ENCODE measurements around the gene MYLK2.

Gene MYLK2

DNA sequence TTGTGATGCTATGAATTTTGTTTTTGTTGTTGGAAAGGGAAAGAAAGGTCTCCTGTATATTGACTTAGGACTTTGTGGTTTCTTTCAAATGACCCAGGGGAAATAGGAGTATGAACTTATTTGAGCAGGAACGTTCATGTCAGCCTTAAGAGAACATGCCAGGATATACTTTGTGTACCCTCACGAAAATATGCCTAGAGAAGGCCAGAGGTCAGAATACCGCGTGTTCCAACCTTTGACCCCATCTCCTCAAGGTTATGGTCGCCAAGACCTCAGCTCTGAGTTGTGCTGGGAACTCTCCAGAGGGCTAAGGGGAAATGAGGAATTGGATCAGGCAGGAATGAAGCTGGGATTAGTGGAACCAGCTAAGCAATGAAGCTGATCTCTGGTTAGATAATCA lies 62.8 kb downstream of the MYLK2 start:
- TF ChIP-seq GATA2 (IDR thresholded peaks at IDR 0.05; ENCODE audit: low read depth, low read length): no peak
- TF ChIP-seq GATA3 (IDR thresholded peaks at IDR 0.05; ENCODE audit: low read depth, low read length): no peak

DNA sequence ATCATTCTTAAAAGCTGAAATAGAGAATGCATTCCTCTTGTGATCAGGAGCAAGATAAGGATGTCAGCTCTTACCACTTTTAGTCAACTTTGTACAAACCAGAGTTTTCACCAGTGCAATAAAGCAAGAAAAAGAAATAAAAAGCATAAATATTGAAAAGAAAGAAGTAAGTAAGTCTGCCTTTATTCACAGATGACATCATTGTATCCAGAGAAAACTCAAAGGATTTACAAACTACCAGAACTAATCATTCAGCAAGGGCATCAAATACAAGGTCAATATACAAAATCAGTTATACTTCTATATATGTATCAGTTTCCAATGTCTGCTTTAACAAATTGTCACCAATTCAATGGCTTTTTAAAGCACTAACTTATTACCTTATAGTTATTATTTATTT lies 64.7 kb downstream of the MYLK2 start:
- no peak for TF ChIP-seq GATA2 (IDR thresholded peaks at IDR 0.05; ENCODE audit: low read depth, low read length)
- no peak for TF ChIP-seq GATA3 (IDR thresholded peaks at IDR 0.05; ENCODE audit: low read depth, low read length)

Measured in SH-SY5Y (cell line).